Stomach (tissue), 19 donors: ENCODE results near the gene NUDT11. TPM values are rescaled to one million over a fixed set of nuclear protein-coding genes. Genes with fewer than 3 reads are reported as not detected.
A peak's percentile ranks its signal among the peaks of the same experiment; 100 is the strongest.
"Not testable (repeated sequence)": the region's sequence is repeated elsewhere in the genome, so short reads cannot be mapped to it uniquely, and the experiment has no call there.

Source experiments
- DNase-seq, 2 donors: peaks; one replicate each; pipeline versions ENCODE4 v3.0.0 to v3.0.0-alpha.2; 2013 to 2019
- H3K27ac ChIP-seq, 5 donors: fragments of 200-600 bp in 4 of 5; sonication (generic) in 4 of 5; one replicate each; pipeline ENCODE4 v1.5.1; 2013 to 2019; ENCODE audit warnings: mild to moderate bottlenecking in 1 of 5, moderate library complexity in 1 of 5
- H3K27me3 ChIP-seq, 3 donors: fragments of 200-600 bp; sonication (generic); one replicate each; pipeline ENCODE4 v1.5.1; 2017 to 2019; ENCODE audit warnings: mixed run types in 1 of 3
- H3K36me3 ChIP-seq, 4 donors: fragments of 200-600 bp; sonication (generic); 1 replicate in 3 of 4; 2 replicates in 1 of 4; pipeline ENCODE4 v1.5.1; 2016 to 2019
- H3K4me1 ChIP-seq, 4 donors: fragments of 200-600 bp; sonication (generic); one replicate each; pipeline ENCODE4 v1.5.1; 2016 to 2019
- H3K4me3 ChIP-seq, 4 donors: fragments of 200-600 bp; sonication (generic) in 3 of 4; one replicate each; pipeline ENCODE4 v1.5.1; 2016 to 2019; ENCODE audit warnings: mild to moderate bottlenecking in 1 of 4
- H3K9me3 ChIP-seq, 4 donors: fragments of 200-600 bp; sonication (generic); one replicate each; pipeline ENCODE4 v1.5.1; 2016 to 2019
- CTCF ChIP-seq, 7 experiments: fragments of 450-650 bp in 4 of 7; fragments of 200-600 bp in 3 of 7; sonication (generic) in 3 of 7; IDR thresholded peaks; one replicate each; pipeline ENCODE4 v1.5.1; 2016 to 2019; ENCODE audit warnings: antibody characterized with exemption in 7 of 7, control low read depth in 2 of 7, mild to moderate bottlenecking in 1 of 7
- EP300 ChIP-seq: sonication (generic); formaldehyde crosslinking; IDR thresholded peaks from one replicate; pipeline ENCODE4 v1.6.1; 2017; ENCODE audit warnings: antibody characterized with exemption
- POLR2A ChIP-seq, 4 donors: fragments of 450-650 bp; IDR thresholded peaks; one replicate each; pipeline ENCODE4 v1.6.1; 2016; ENCODE audit warnings: antibody characterized with exemption in 4 of 4, control low read depth in 2 of 4, mild to moderate bottlenecking in 1 of 4, moderate library complexity in 1 of 4
- POLR2AphosphoS5 ChIP-seq, 3 donors: sonication (generic); formaldehyde crosslinking; IDR thresholded peaks; one replicate each; pipeline ENCODE4 v1.6.1; 2016; ENCODE audit warnings: antibody characterized with exemption in 3 of 3
- WGBS, 5 donors: extraction: QIAGEN DNeasy Blood & Tissue Kit in 3 of 5; methylation state at CpG; one replicate each; pipeline versions ENCODE4 v1.1.5 to v1.1.7; 2013 to 2018; 5-methylcytosine and 5-hydroxymethylcytosine counted together
- intact Hi-C: fragments of 100-400 bp; cut with DNase I; formaldehyde crosslinking; loops from one replicate; pipeline ENCODE4 v1.15.1; 2023; ENCODE audit warnings: low total_unique reads
- long read RNA-seq, 10 donors: transcript quantifications; one replicate each; lab custom pipeline, GENCODE V29; 2026
- polyA plus RNA-seq, 3 donors: library from polyadenylated mRNA; stranded (reverse); fragments of 200-250 nt; gene quantifications; one replicate each; pipeline ENCODE4 v1.2.3, GENCODE V29; 2013
- total RNA-seq, 5 donors: library from RNA; depleted of rRNA; stranded (reverse); fragments of >200 nt; gene quantifications; one replicate each; pipeline versions ENCODE4 v1.1.0 to v1.2.3, GENCODE V29; 2014 to 2016
- donor health status: healthy with polysubstance abuse.
- donor health status: Bipolar disorder and iron deficiency.
- donor health status: healthy.

NUDT11 gene
- 1 to 10 TPM in 1 of 5 donors, under 1 TPM in 1, not detected in 3; 0.45 to 7.2 TPM for total RNA-seq
- 1 to 10 TPM in 2 of 3 donors, under 1 TPM in 1; 0.61 to 1.2 (median 1.1) TPM for polyA plus RNA-seq
- long read RNA-seq, donor 1, partial matches to known transcripts: 0 of 2 reads
- long read RNA-seq, donor 1, other reads (novel, unspliced or antisense): 0 of 2 reads
- long read RNA-seq, donor 2, partial matches to known transcripts: 0 of 4 reads
- long read RNA-seq, donor 2, other reads (novel, unspliced or antisense): 0 of 4 reads
- long read RNA-seq, donor 3, partial matches to known transcripts: 0 of 2 reads
- long read RNA-seq, donor 3, other reads (novel, unspliced or antisense): 0 of 2 reads
- long read RNA-seq, donor 4: 0 reads
- long read RNA-seq, donor 5, transcript NUDT11-201 (2 exons, 2,385 nt): major isoform, 6 of 6 reads
- long read RNA-seq, donor 5, partial matches to known transcripts: 0 of 6 reads
- long read RNA-seq, donor 5, other reads (novel, unspliced or antisense): 0 of 6 reads
- long read RNA-seq, donor 6, transcript NUDT11-201 (2 exons, 2,385 nt): major isoform, 10 of 10 reads
- long read RNA-seq, donor 6, partial matches to known transcripts: 0 of 10 reads
- long read RNA-seq, donor 6, other reads (novel, unspliced or antisense): 0 of 10 reads
- long read RNA-seq, donor 7, partial matches to known transcripts: 0 of 4 reads
- long read RNA-seq, donor 7, other reads (novel, unspliced or antisense): 0 of 4 reads
- long read RNA-seq, donor 8, partial matches to known transcripts: 0 of 4 reads
- long read RNA-seq, donor 8, other reads (novel, unspliced or antisense): 0 of 4 reads
- long read RNA-seq, donor 9, partial matches to known transcripts: 0 of 2 reads
- long read RNA-seq, donor 9, other reads (novel, unspliced or antisense): 0 of 2 reads
- long read RNA-seq, donor 10, partial matches to known transcripts: 0 of 2 reads
- long read RNA-seq, donor 10, other reads (novel, unspliced or antisense): 0 of 2 reads

GRCh38 chrX:51496501-51497291 lies at the start of gene NUDT11:
TSS of gene NUDT11 (minus strand) at chrX:51496592. CDS start at chrX:51496444, 148 bp downstream.
- no peaks in the 10 kb centered on the region for H3K36me3 ChIP-seq
- TF ChIP-seq EP300 (no peak), POLR2A (IDR thresholded peaks at IDR 0.05) (no peak), POLR2AphosphoS5 (IDR thresholded peaks at IDR 0.05) (no peak), CTCF (IDR thresholded peaks at IDR 0.05) (no peak)
- DNase-seq: peak; percentile 38 to 87
- peak within 1 kb of the TSS; percentile 48 to 67 (median 59) for H3K4me3 ChIP-seq
- 1 to 50% (median 6%) methylated on average over 27 to 67 of the region's 96 CpGs for WGBS, 5 donors
- H3K9me3 ChIP-seq: peaks cover 0 to 5% (median 0%) of the 10 kb centered on the region in 4 donors
- intact Hi-C loops: no loop called here
- peaks cover 0 to 28% (median 20%) of the 10 kb centered on the region in 3 donors for H3K27me3 ChIP-seq
- peaks cover 0 to 9% (median 3%) of the 10 kb centered on the region in 4 donors for H3K4me1 ChIP-seq
- peak within 1 kb of the TSS in 2 of 5 donors; percentile 40 to 48 for H3K27ac ChIP-seq

GRCh38 chrX:51520393-51520792 lies 24.0 kb upstream of the NUDT11 start:
- no peaks in the 10 kb centered on the region for H3K4me1 ChIP-seq
- peaks cover 0 to 5% (median 0%) of the 10 kb centered on the region in 4 donors for H3K9me3 ChIP-seq
- DNase-seq: no peak
- H3K27ac ChIP-seq: no peak overlapping the region
- WGBS, 5 donors: 71 to 91% (median 81%) methylated on average over 2 of the region's 2 CpGs
- intact Hi-C loops: no loop called here
- no peak for TF ChIP-seq POLR2AphosphoS5 (IDR thresholded peaks at IDR 0.05)
- TF ChIP-seq POLR2A (IDR thresholded peaks at IDR 0.05): no peak
- no peak for TF ChIP-seq EP300
- TF ChIP-seq CTCF (IDR thresholded peaks at IDR 0.05): no peak
- no peak overlapping the region for H3K4me3 ChIP-seq
- no peaks in the 10 kb centered on the region for H3K27me3 ChIP-seq
- H3K36me3 ChIP-seq: no peaks in the 10 kb centered on the region

- H3K9me3 ChIP-seq, H3K27me3 ChIP-seq, H3K36me3 ChIP-seq, DNase-seq, H3K4me1 ChIP-seq, intact Hi-C loops, H3K27ac ChIP-seq, H3K4me3 ChIP-seq: not testable (repeated sequence)
- 42 to 66% (median 64%) methylated on average over 2 of the region's 2 CpGs for WGBS, 5 donors
Measured at GRCh38 chrX:51519131-51519530, 22.7 kb upstream of the NUDT11 start.

- 70 to 81% (median 75%) methylated on average over 3 of the region's 3 CpGs for WGBS, 5 donors
- H3K9me3 ChIP-seq: no peaks in the 10 kb centered on the region
- no peak for DNase-seq
- H3K27me3 ChIP-seq: no peaks in the 10 kb centered on the region
- H3K27ac ChIP-seq: no peak overlapping the region
- no peaks in the 10 kb centered on the region for H3K36me3 ChIP-seq
- TF ChIP-seq POLR2A (IDR thresholded peaks at IDR 0.05) (no peak), POLR2AphosphoS5 (IDR thresholded peaks at IDR 0.05) (no peak), EP300 (no peak), CTCF (IDR thresholded peaks at IDR 0.05) (no peak)
- H3K4me1 ChIP-seq: no peaks in the 10 kb centered on the region
- intact Hi-C loops: no loop called here
- no peak overlapping the region for H3K4me3 ChIP-seq
Measured at GRCh38 chrX:51507551-51507950, 11.2 kb upstream of the NUDT11 start.

GRCh38 chrX:51495701-51496488 lies 497 bp downstream of the NUDT11 start:
- peak overlapping the region in 2 of 5 donors; percentile 40 to 48 for H3K27ac ChIP-seq
- H3K4me3 ChIP-seq: peak overlapping the region; percentile 48 to 67 (median 59)
- 1 to 51% (median 6%) methylated on average over 14 to 49 of the region's 60 CpGs for WGBS, 5 donors
- H3K9me3 ChIP-seq, intact Hi-C loops, H3K36me3 ChIP-seq, H3K4me1 ChIP-seq: not testable (repeated sequence)
- peaks cover 0 to 28% (median 20%) of the 10 kb centered on the region in 3 donors for H3K27me3 ChIP-seq
- peak in 1 of 2 donors; percentile 23 for DNase-seq
